Activated T-helper 1 cell treated with anti-CD3 and anti-CD28 coated beads, Interleukin-12 subunit alpha, Interleukin-12 subunit beta, Interleukin-2, Interleukin-4 antibody, amounts not matched to agents 30 ng/mL and 10 ng/mL and 1 ng/mL, durations not matched to agents 14 hours and 24 hours and 36 hours (primary cell): ENCODE results near the gene XDH. TPM values are rescaled to one million over a fixed set of nuclear protein-coding genes. Genes with fewer than 3 reads are reported as not detected.

Experiments
- DNase-seq: peaks from one replicate; pipeline ENCODE4 v3.0.0; 2021; ENCODE audit warnings: low spot score
- H3K27ac Mint-ChIP-seq: one replicate; pipeline ENCODE4 v1.8.0; 2021; ENCODE audit warnings: mild to moderate bottlenecking, mixed read lengths
- H3K27me3 Mint-ChIP-seq: one replicate; pipeline ENCODE4 v1.8.0; 2022; ENCODE audit warnings: mild to moderate bottlenecking, moderate library complexity, mixed read lengths; ENCODE audit not compliant: insufficient read depth
- H3K36me3 Mint-ChIP-seq: one replicate; pipeline ENCODE4 v1.8.0; 2021; ENCODE audit warnings: low read depth, mixed read lengths
- H3K4me1 Mint-ChIP-seq: one replicate; pipeline ENCODE4 v1.8.0; 2021; ENCODE audit warnings: low read depth, mixed read lengths
- H3K4me3 Mint-ChIP-seq: one replicate; pipeline ENCODE4 v1.8.0; 2021; ENCODE audit warnings: mild to moderate bottlenecking, moderate library complexity, mixed read lengths
- H3K9me3 Mint-ChIP-seq: one replicate; pipeline ENCODE4 v1.8.0; 2021; ENCODE audit warnings: mixed read lengths
- intact Hi-C: fragments of 100-400 bp; cut with micrococcal nuclease; formaldehyde crosslinking; loops from one replicate; pipeline ENCODE4 v1.15.1; 2024
- total RNA-seq: library from RNA; stranded (reverse); gene quantifications from 2 replicates; pipeline ENCODE4 v1.2.3, GENCODE V29; 2022

XDH gene
- total RNA-seq, 1 donor from 2014 or later = not detected

- Mint-ChIP-seq H3K27ac (no peak overlapping the region), H3K4me3 (no peak overlapping the region), H3K9me3 (no peaks in the 10 kb centered on the region), H3K4me1 (peaks cover 20% of the 10 kb centered on the region), H3K27me3 (no peaks in the 10 kb centered on the region), H3K36me3 (no peaks in the 10 kb centered on the region)
- intact Hi-C loops = no loop called here
- DNase-seq = no peak
Measured at GRCh38 chr2:31378389-31378788, 36.2 kb downstream of the XDH start.

- H3K9me3 Mint-ChIP-seq = no peaks in the 10 kb centered on the region
- no peaks in the 10 kb centered on the region for H3K4me1 Mint-ChIP-seq
- H3K36me3 Mint-ChIP-seq = no peaks in the 10 kb centered on the region
- H3K27me3 Mint-ChIP-seq = no peaks in the 10 kb centered on the region
- no peak overlapping the region for H3K4me3 Mint-ChIP-seq
- no peak for DNase-seq
- no peak overlapping the region for H3K27ac Mint-ChIP-seq
- intact Hi-C loops = no loop called here
Measured at GRCh38 chr2:31373127-31373526, 41.4 kb downstream of the XDH start.

- intact Hi-C loops = no loop called here
- no peaks in the 10 kb centered on the region for H3K4me1 Mint-ChIP-seq
Measured at GRCh38 chr2:31372097-31372496, 42.4 kb downstream of the XDH start.

GRCh38 chr2:31371691-31372090 is 42.9 kb downstream of the XDH start:
- Mint-ChIP-seq H3K4me3 (no peak overlapping the region), H3K36me3 (no peaks in the 10 kb centered on the region), H3K4me1 (no peaks in the 10 kb centered on the region), H3K27ac (no peak overlapping the region), H3K9me3 (no peaks in the 10 kb centered on the region), H3K27me3 (no peaks in the 10 kb centered on the region)
- no peak for DNase-seq
- intact Hi-C loops = no loop called here

More at GRCh38 chr2:31372097-31372496, 42.4 kb downstream of the XDH start:
- no peak overlapping the region for H3K4me3 Mint-ChIP-seq
- no peaks in the 10 kb centered on the region for H3K36me3 Mint-ChIP-seq
- no peak overlapping the region for H3K27ac Mint-ChIP-seq
- DNase-seq = no peak
- no peaks in the 10 kb centered on the region for H3K9me3 Mint-ChIP-seq
- H3K27me3 Mint-ChIP-seq = no peaks in the 10 kb centered on the region

- Mint-ChIP-seq H3K9me3 (no peaks in the 10 kb centered on the region), H3K4me3 (no peak overlapping the region), H3K36me3 (no peaks in the 10 kb centered on the region), H3K27me3 (no peaks in the 10 kb centered on the region), H3K27ac (no peak overlapping the region), H3K4me1 (no peaks in the 10 kb centered on the region)
- no peak for DNase-seq
- intact Hi-C loops = no loop called here
Measured at GRCh38 chr2:31366733-31367132, 47.8 kb downstream of the XDH start.

GRCh38 chr2:31365834-31366505 is 48.6 kb downstream of the XDH start:
- Mint-ChIP-seq H3K36me3 (no peaks in the 10 kb centered on the region), H3K4me1 (no peaks in the 10 kb centered on the region), H3K27ac (no peak overlapping the region), H3K27me3 (no peaks in the 10 kb centered on the region), H3K4me3 (no peak overlapping the region), H3K9me3 (no peaks in the 10 kb centered on the region)
- no peak for DNase-seq
- intact Hi-C loops = no loop called here

GRCh38 chr2:31365348-31365747 is 49.2 kb downstream of the XDH start:
- Mint-ChIP-seq H3K27me3 (peaks cover 4% of the 10 kb centered on the region), H3K36me3 (no peaks in the 10 kb centered on the region), H3K9me3 (no peaks in the 10 kb centered on the region), H3K4me3 (no peak overlapping the region), H3K4me1 (no peaks in the 10 kb centered on the region), H3K27ac (no peak overlapping the region)
- no peak for DNase-seq
- intact Hi-C loops = no loop called here

- Mint-ChIP-seq H3K27me3 (peaks cover 4% of the 10 kb centered on the region), H3K36me3 (no peaks in the 10 kb centered on the region), H3K4me3 (no peak overlapping the region), H3K27ac (no peak overlapping the region), H3K9me3 (no peaks in the 10 kb centered on the region), H3K4me1 (no peaks in the 10 kb centered on the region)
- intact Hi-C loops = no loop called here
- no peak for DNase-seq
Measured at GRCh38 chr2:31363956-31364750, 50.4 kb downstream of the XDH start.

GRCh38 chr2:31362581-31362980 is 52.0 kb downstream of the XDH start:
- no peaks in the 10 kb centered on the region for H3K36me3 Mint-ChIP-seq
- H3K9me3 Mint-ChIP-seq = no peaks in the 10 kb centered on the region
- H3K27ac Mint-ChIP-seq = no peak overlapping the region
- peaks cover 8% of the 10 kb centered on the region for H3K27me3 Mint-ChIP-seq
- no peak overlapping the region for H3K4me3 Mint-ChIP-seq
- intact Hi-C loops = no loop called here
- no peak for DNase-seq
- H3K4me1 Mint-ChIP-seq = no peaks in the 10 kb centered on the region

- DNase-seq = no peak
- H3K27me3 Mint-ChIP-seq = peaks cover 31% of the 10 kb centered on the region
- no peak overlapping the region for H3K4me3 Mint-ChIP-seq
- H3K4me1 Mint-ChIP-seq = no peaks in the 10 kb centered on the region
- no peaks in the 10 kb centered on the region for H3K9me3 Mint-ChIP-seq
- no peak overlapping the region for H3K27ac Mint-ChIP-seq
- intact Hi-C loops = loop anchor here (10.0 kb wide), 1 partner anchor 166 kb away; no protein-coding TSS in a partner anchor
- H3K36me3 Mint-ChIP-seq = no peaks in the 10 kb centered on the region
Measured at GRCh38 chr2:31359229-31359628, 55.3 kb downstream of the XDH start.

GRCh38 chr2:31354837-31355236 is 59.7 kb downstream of the XDH start:
- Mint-ChIP-seq H3K4me1 (no peaks in the 10 kb centered on the region), H3K9me3 (no peaks in the 10 kb centered on the region), H3K27me3 (peaks cover 43% of the 10 kb centered on the region), H3K27ac (no peak overlapping the region), H3K4me3 (no peak overlapping the region), H3K36me3 (no peaks in the 10 kb centered on the region)
- intact Hi-C loops = loop anchor here (10.0 kb wide), 1 partner anchor 170 kb away; no protein-coding TSS in a partner anchor
- no peak for DNase-seq

- peaks cover 39% of the 10 kb centered on the region for H3K27me3 Mint-ChIP-seq
- no peak overlapping the region for H3K27ac Mint-ChIP-seq
- H3K9me3 Mint-ChIP-seq = no peaks in the 10 kb centered on the region
- H3K36me3 Mint-ChIP-seq = no peaks in the 10 kb centered on the region
- intact Hi-C loops = loop anchor here (10.0 kb wide), 1 partner anchor 172 kb away; no protein-coding TSS in a partner anchor
- H3K4me3 Mint-ChIP-seq = no peak overlapping the region
- no peak for DNase-seq
- no peaks in the 10 kb centered on the region for H3K4me1 Mint-ChIP-seq
Measured at GRCh38 chr2:31353179-31353578, 61.4 kb downstream of the XDH start.

- Mint-ChIP-seq H3K27ac (no peak overlapping the region), H3K9me3 (no peaks in the 10 kb centered on the region), H3K27me3 (peaks cover 21% of the 10 kb centered on the region), H3K4me1 (no peaks in the 10 kb centered on the region), H3K36me3 (no peaks in the 10 kb centered on the region), H3K4me3 (no peak overlapping the region)
- no peak for DNase-seq
- intact Hi-C loops = loop anchor here (10.0 kb wide), 1 partner anchor 175 kb away; no protein-coding TSS in a partner anchor
Measured at GRCh38 chr2:31349684-31350083, 64.9 kb downstream of the XDH start.
